ENCODE results near the gene MRPL52. TPM values are rescaled to one million over a fixed set of nuclear protein-coding genes. Genes with fewer than 3 reads are reported as not detected.
"Not testable (repeated sequence)": the region's sequence is repeated elsewhere in the genome, so short reads cannot be mapped to it uniquely, and the experiment has no call there.

Gene MRPL52
- total RNA-seq, 4 donors from 2014 or later, result 48.5 to 153 (median 89.0) TPM

DNA sequence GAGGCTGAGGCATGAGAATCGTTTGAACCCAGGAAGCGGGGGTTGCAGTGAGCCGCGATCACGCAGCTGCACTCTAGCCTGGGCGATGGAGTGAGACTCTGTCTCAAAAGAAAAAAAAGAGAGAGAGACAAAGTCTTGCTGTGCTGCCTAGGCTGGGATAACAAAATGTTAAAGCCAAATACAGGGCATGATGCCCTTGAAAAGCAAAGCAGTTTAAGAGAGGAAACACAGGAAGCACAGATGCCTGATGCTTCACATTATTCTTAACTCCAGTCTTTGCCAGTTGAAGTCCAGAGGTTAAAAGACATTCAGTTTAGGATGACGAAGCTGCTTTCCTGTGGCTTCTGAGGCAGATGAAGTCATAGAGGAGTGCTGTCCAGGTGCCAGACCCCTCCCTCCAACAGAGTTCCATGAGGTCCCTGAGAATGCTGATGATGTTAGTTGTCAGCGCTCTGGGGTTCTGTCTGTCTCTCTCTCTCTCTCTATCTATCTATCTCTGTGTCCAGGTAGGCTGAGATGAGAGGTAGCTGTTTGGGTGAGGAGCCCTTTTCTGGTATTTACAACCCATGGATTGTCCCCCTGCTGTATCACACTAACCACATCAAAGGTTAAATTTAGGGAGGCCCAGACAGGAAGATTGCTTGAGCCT is 4.9 kb upstream of the MRPL52 start:
- H3K36me3 ChIP-seq, result no peaks in the 10 kb centered on the region
- H3K4me1 ChIP-seq, result peaks cover 6 to 11% of the 10 kb centered on the region in 2 donors
- TF ChIP-seq POLR2A (IDR thresholded peaks at IDR 0.05), result no peak
- TF ChIP-seq, protein P1, sequence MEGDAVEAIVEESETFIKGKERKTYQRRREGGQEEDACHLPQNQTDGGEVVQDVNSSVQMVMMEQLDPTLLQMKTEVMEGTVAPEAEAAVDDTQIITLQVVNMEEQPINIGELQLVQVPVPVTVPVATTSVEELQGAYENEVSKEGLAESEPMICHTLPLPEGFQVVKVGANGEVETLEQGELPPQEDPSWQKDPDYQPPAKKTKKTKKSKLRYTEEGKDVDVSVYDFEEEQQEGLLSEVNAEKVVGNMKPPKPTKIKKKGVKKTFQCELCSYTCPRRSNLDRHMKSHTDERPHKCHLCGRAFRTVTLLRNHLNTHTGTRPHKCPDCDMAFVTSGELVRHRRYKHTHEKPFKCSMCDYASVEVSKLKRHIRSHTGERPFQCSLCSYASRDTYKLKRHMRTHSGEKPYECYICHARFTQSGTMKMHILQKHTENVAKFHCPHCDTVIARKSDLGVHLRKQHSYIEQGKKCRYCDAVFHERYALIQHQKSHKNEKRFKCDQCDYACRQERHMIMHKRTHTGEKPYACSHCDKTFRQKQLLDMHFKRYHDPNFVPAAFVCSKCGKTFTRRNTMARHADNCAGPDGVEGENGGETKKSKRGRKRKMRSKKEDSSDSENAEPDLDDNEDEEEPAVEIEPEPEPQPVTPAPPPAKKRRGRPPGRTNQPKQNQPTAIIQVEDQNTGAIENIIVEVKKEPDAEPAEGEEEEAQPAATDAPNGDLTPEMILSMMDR (IDR thresholded peaks at IDR 0.05 in 4 of 5, conservative IDR thresholded peaks at IDR 0.05 in 1 of 5), result no peak
- intact Hi-C loops (cut with DNase I; ENCODE audit: low total_unique reads) (no loop called here), in situ Hi-C loops (cut with MboI; ENCODE audit: low sequenced_read_pairs in 4 of 4) (loop anchor here in 1 of 4 donors (5.0 kb wide), 1 partner anchor 32 kb away; no protein-coding TSS in a partner anchor)
- ATAC-seq (no peak), DNase-seq (no peak)
- no peak overlapping the region for H3K27ac ChIP-seq
- peaks cover 0 to 2% (median 0%) of the 10 kb centered on the region in 3 donors for H3K27me3 ChIP-seq
- H3K4me3 ChIP-seq, result no peak overlapping the region
- no peaks in the 10 kb centered on the region for H3K9me3 ChIP-seq

DNA sequence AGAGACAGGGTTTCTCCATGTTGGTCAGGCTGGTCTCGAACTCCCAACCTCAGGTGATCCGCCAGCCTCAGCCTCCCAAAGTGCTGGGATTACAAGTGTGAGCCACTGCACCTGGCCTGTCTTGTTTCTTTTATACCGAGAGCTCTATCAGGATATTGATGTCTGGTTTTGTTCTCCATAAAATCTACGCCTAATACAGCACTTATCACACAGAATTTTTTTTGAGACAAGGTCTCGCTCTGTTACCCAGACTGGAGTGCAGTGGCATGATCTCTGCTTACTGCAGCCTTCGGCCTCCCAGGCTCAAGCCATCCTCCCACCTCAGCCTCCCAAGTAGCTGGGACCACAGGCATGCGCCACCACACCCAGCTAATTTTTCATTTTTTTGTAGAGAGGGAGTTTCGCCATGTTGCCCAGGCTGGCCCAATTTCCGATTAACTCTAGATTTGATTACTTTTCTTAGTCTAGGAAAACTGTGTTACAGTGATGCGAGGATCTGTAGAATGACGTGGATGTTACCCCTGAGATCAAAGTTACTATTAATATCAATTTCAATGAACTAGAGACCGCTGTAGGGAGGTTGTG is 519 bp upstream of the MRPL52 start:
- H3K9me3 ChIP-seq; H3K4me1 ChIP-seq; H3K27me3 ChIP-seq; DNase-seq; in situ Hi-C loops (cut with MboI; ENCODE audit: low sequenced_read_pairs in 4 of 4): not testable (repeated sequence)
- peak in 1 of 2 donors; percentile 14 for ATAC-seq
- intact Hi-C loops (cut with DNase I; ENCODE audit: low total_unique reads), result loop anchor here (1.0 kb wide), 2 partner anchors 42 to 63 kb away; partner anchors contain the start of genes LRP10 and OXA1L
- Histone ChIP-seq H3K27ac (peak overlapping the region; percentile 83 to 87 (median 86)), H3K4me3 (peak overlapping the region; percentile 74 to 97 (median 79)), H3K36me3 (peaks cover 0 to 14% of the 10 kb centered on the region in 2 donors)

DNA sequence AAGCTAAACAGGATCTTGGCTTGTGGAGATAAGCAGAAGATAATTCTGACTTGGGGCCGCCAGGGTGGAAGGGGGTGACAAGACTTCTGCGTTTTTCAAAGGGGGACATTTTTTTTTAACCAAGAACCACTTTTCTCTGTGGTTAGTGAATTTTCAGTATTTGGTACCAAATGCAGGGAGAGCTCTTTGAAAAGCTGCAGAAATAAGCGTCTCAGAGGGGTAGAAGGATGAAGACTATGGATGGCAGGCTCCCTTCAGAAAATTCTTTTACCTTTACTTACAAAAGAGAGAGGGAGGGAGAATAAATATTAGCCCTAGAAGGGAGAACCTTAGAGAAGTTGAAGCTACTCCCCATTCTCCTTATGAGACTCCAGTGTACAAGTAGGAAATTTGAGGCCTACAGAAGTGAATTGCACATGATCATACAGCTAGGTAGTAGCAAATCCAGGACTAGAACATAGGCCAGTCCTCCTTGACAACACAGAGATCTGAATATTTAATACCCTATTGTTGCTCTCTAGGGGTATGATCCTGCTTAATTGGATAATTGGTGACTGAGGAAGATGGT is 840 bp downstream of the MRPL52 start:
- Histone ChIP-seq H3K36me3 (peaks cover 0 to 22% of the 10 kb centered on the region in 2 donors), H3K9me3 (no peaks in the 10 kb centered on the region), H3K27ac (peak overlapping the region; percentile 83 to 87 (median 86)), H3K4me1 (peaks cover 7 to 9% of the 10 kb centered on the region in 2 donors), H3K27me3 (no peaks in the 10 kb centered on the region), H3K4me3 (peak overlapping the region; percentile 74 to 97 (median 79))
- ATAC-seq (no peak), DNase-seq (no peak)
- TF ChIP-seq, protein P1 (IDR thresholded peaks at IDR 0.05 in 4 of 5, conservative IDR thresholded peaks at IDR 0.05 in 1 of 5), result no peak
- no peak for TF ChIP-seq POLR2A (IDR thresholded peaks at IDR 0.05)
- in situ Hi-C loops (cut with MboI; ENCODE audit: low sequenced_read_pairs in 4 of 4) (no loop called here), intact Hi-C loops (cut with DNase I; ENCODE audit: low total_unique reads) (no loop called here)

DNA sequence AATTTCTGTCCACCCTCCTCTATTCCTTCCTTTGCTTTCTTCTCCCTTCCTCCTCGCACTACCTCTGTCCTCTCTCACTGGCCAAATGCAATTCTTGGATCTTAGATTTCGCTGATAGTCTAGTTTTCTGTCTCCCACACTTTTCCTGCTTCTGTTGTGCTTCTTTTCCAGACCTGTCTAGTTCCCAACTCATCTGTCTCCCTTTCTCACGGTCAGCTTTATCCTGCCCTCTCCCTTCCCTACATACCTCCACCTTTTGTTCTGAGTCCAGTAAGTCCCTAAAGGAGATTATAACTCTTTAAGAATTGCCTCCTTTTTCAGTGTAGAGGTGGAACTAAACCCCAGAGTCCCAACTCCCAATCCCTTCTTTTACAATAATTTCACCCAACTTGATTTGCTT is 5.8 kb downstream of the MRPL52 start:
- in situ Hi-C loops (cut with MboI; ENCODE audit: low sequenced_read_pairs in 4 of 4), result no loop called here
- Histone ChIP-seq H3K4me3 (no peak overlapping the region), H3K27ac (peak overlapping the region in 2 of 4 donors; percentile 80 to 84), H3K9me3 (no peaks in the 10 kb centered on the region), H3K36me3 (peaks cover 0 to 22% of the 10 kb centered on the region in 2 donors), H3K4me1 (peaks cover 3 to 15% of the 10 kb centered on the region in 2 donors), H3K27me3 (peaks cover 9 to 12% (median 9%) of the 10 kb centered on the region in 3 donors)
- TF ChIP-seq, protein P1 (IDR thresholded peaks at IDR 0.05 in 4 of 5, conservative IDR thresholded peaks at IDR 0.05 in 1 of 5), result no peak
- TF ChIP-seq POLR2A (IDR thresholded peaks at IDR 0.05), result no peak
- DNase-seq (no peak), ATAC-seq (no peak)
- intact Hi-C loops (cut with DNase I; ENCODE audit: low total_unique reads), result loop anchor here (5.0 kb wide), 1 partner anchor 82 kb away; the partner anchor contains the start of gene RBM23
